ENCODE results near the gene SDHC. TPM values are rescaled to one million over a fixed set of nuclear protein-coding genes. Genes with fewer than 3 reads are reported as not detected.
"Not testable (repeated sequence)": the region's sequence is repeated elsewhere in the genome, so short reads cannot be mapped to it uniquely, and the experiment has no call there.

The SDHC gene
- total RNA-seq, 1 donor from 2014 or later: 42.8 TPM

GRCh38 chr1:161389691-161390558, 75.7 kb downstream of the SDHC start:
- Histone ChIP-seq H3K27me3 (ENCODE audit: control insufficient read depth, insufficient read depth, low read length) (no peaks in the 10 kb centered on the region), H3K36me3 (ENCODE audit: control insufficient read depth, insufficient read depth, low read length) (no peaks in the 10 kb centered on the region), H3K4me3 (ENCODE audit: low read depth, low read length) (peak overlapping the region; percentile 67)
- peak; percentile 81 for DNase-seq (ENCODE audit: low read depth)
- no peak for TF ChIP-seq CTCF (IDR thresholded peaks at IDR 0.05; ENCODE audit: insufficient read depth, low read length, poor library complexity, severe bottlenecking)

- Histone ChIP-seq H3K27me3 (ENCODE audit: control insufficient read depth, insufficient read depth, low read length) (no peaks in the 10 kb centered on the region), H3K4me3 (ENCODE audit: low read depth, low read length) (peak overlapping the region; percentile 65), H3K36me3 (ENCODE audit: control insufficient read depth, insufficient read depth, low read length) (no peaks in the 10 kb centered on the region)
- no peak for DNase-seq (ENCODE audit: low read depth)
- TF ChIP-seq CTCF (IDR thresholded peaks at IDR 0.05; ENCODE audit: insufficient read depth, low read length, poor library complexity, severe bottlenecking): no peak
Measured at GRCh38 chr1:161390559-161390858, 76.3 kb downstream of the SDHC start.

GRCh38 chr1:161391136-161391535, 77.0 kb downstream of the SDHC start:
- DNase-seq (ENCODE audit: low read depth); H3K36me3 ChIP-seq (ENCODE audit: control insufficient read depth, insufficient read depth, low read length); H3K27me3 ChIP-seq (ENCODE audit: control insufficient read depth, insufficient read depth, low read length); H3K4me3 ChIP-seq (ENCODE audit: low read depth, low read length): not testable (repeated sequence)

- H3K36me3 ChIP-seq (ENCODE audit: control insufficient read depth, insufficient read depth, low read length): no peaks in the 10 kb centered on the region
- TF ChIP-seq CTCF (IDR thresholded peaks at IDR 0.05; ENCODE audit: insufficient read depth, low read length, poor library complexity, severe bottlenecking): no peak
Measured at GRCh38 chr1:161391611-161392010, 77.4 kb downstream of the SDHC start.

GRCh38 chr1:161393151-161393550, 79.0 kb downstream of the SDHC start:
- TF ChIP-seq CTCF (IDR thresholded peaks at IDR 0.05; ENCODE audit: insufficient read depth, low read length, poor library complexity, severe bottlenecking): no peak
- H3K27me3 ChIP-seq (ENCODE audit: control insufficient read depth, insufficient read depth, low read length): no peaks in the 10 kb centered on the region
- H3K36me3 ChIP-seq (ENCODE audit: control insufficient read depth, insufficient read depth, low read length): no peaks in the 10 kb centered on the region
- no peak for DNase-seq (ENCODE audit: low read depth)
- H3K4me3 ChIP-seq (ENCODE audit: low read depth, low read length): no peak overlapping the region

More at GRCh38 chr1:161391611-161392010, 77.4 kb downstream of the SDHC start:
- Histone ChIP-seq H3K4me3 (ENCODE audit: low read depth, low read length) (no peak overlapping the region), H3K27me3 (ENCODE audit: control insufficient read depth, insufficient read depth, low read length) (no peaks in the 10 kb centered on the region)
- DNase-seq (ENCODE audit: low read depth): no peak

GRCh38 chr1:161397038-161397437, 82.9 kb downstream of the SDHC start:
- not testable (repeated sequence) for H3K36me3 ChIP-seq (ENCODE audit: control insufficient read depth, insufficient read depth, low read length); DNase-seq (ENCODE audit: low read depth); H3K27me3 ChIP-seq (ENCODE audit: control insufficient read depth, insufficient read depth, low read length); H3K4me3 ChIP-seq (ENCODE audit: low read depth, low read length)

- no peaks in the 10 kb centered on the region for H3K27me3 ChIP-seq (ENCODE audit: control insufficient read depth, insufficient read depth, low read length)
- peak overlapping the region; percentile 88 for H3K4me3 ChIP-seq (ENCODE audit: low read depth, low read length)
- H3K36me3 ChIP-seq (ENCODE audit: control insufficient read depth, insufficient read depth, low read length): no peaks in the 10 kb centered on the region
- no peak for TF ChIP-seq CTCF (IDR thresholded peaks at IDR 0.05; ENCODE audit: insufficient read depth, low read length, poor library complexity, severe bottlenecking)
- DNase-seq (ENCODE audit: low read depth): no peak
Measured at GRCh38 chr1:161398900-161399256, 84.7 kb downstream of the SDHC start.

Measured in kidney epithelial cell (primary cell).